ENCODE measurements around the gene QRFPR. TPM values are rescaled to one million over a fixed set of nuclear protein-coding genes. Genes with fewer than 3 reads are reported as not detected.

Gene QRFPR
- total RNA-seq, 1 experiment from 2014 or later: 0.63 TPM

- no peaks in the 10 kb centered on the region; the same call in 1 of the 2 replicates for H3K27me3 Mint-ChIP-seq (ENCODE audit: low read depth)
- H3K23me2 ChIP-seq (ENCODE audit: insufficient read length, low read depth, low read length, poor library complexity, severe bottlenecking): no peaks in the 10 kb centered on the region
- H3K18ac ChIP-seq (ENCODE audit: insufficient read length, low read depth, low read length): no peak overlapping the region
- no peak overlapping the region for H3K27ac Mint-ChIP-seq
- no peak overlapping the region for H3K9ac ChIP-seq (ENCODE audit: extremely low read depth, insufficient read length, low read length)
- no peak overlapping the region for H3K27ac ChIP-seq (ENCODE audit: insufficient read length, low read depth, low read length)
- no peak overlapping the region for H3K14ac ChIP-seq (ENCODE audit: insufficient read depth, low read length)
- no peak overlapping the region for H2BK15ac ChIP-seq (ENCODE audit: low read depth, low read length)
- H2AFZ ChIP-seq (ENCODE audit: low read length): no peak overlapping the region
- WGBS (ENCODE audit: extremely low coverage, insufficient read length, low lambda C conversion rate): no CpG with 5 or more reads among the region's 1 CpG
- no peak overlapping the region for H2BK120ac ChIP-seq (ENCODE audit: low read depth, low read length, poor library complexity, severe bottlenecking)
- no peak overlapping the region for H2BK20ac ChIP-seq (ENCODE audit: low read depth, low read length, poor library complexity, severe bottlenecking)
- H3K9me3 ChIP-seq (ENCODE audit: control insufficient read depth, low read depth, low read length): no peaks in the 10 kb centered on the region
- H3K9me3 Mint-ChIP-seq: peaks cover 3 to 4% of the 10 kb centered on the region in 2 experiments; a peak in 3 of 5 replicates
- peaks cover 2 to 4% of the 10 kb centered on the region in 2 experiments; a peak in 2 of 4 replicates for H3K4me1 Mint-ChIP-seq
- H3K4me2 ChIP-seq (ENCODE audit: insufficient read depth, insufficient read length, low read length): no peak overlapping the region
- H3K4me3 Mint-ChIP-seq: no peak overlapping the region
- H3K4me1 ChIP-seq (ENCODE audit: insufficient read depth, low read length): no peaks in the 10 kb centered on the region
- H3K27me3 ChIP-seq (ENCODE audit: insufficient read depth, low read length): no peaks in the 10 kb centered on the region
- no peak for TF ChIP-seq CTCF (conservative IDR thresholded peaks at IDR 0.05)
- peaks cover 0 to 4% (median 3%) of the 10 kb centered on the region in 3 experiments; a peak in 3 of 7 replicates for H3K36me3 Mint-ChIP-seq (ENCODE audit: insufficient read depth in 1 of 3, low read depth in 3 of 3)
- no peak overlapping the region for H4K91ac ChIP-seq (ENCODE audit: insufficient read length, low read depth, low read length)
- H4K8ac ChIP-seq (replicated peaks; ENCODE audit: insufficient read length, low read depth, low read length): no peak overlapping the region
- H3K23ac ChIP-seq (ENCODE audit: insufficient read length, low read depth, low read length): no peak overlapping the region
- no peaks in the 10 kb centered on the region for H3K79me1 ChIP-seq (ENCODE audit: insufficient read depth, low read depth, low read length, poor library complexity, severe bottlenecking)
- no peak overlapping the region for H3T11ph ChIP-seq (ENCODE audit: low read length)
- H3K4ac ChIP-seq (ENCODE audit: low read depth, low read length): no peak overlapping the region
- no peak for DNase-seq
- H2BK5ac ChIP-seq (ENCODE audit: insufficient read length, low read length): no peak overlapping the region
- no peak overlapping the region for H4K5ac ChIP-seq (ENCODE audit: insufficient read length, low read depth, low read length)
- H2BK12ac ChIP-seq (ENCODE audit: insufficient read length, low read depth, low read length): no peak overlapping the region
- H4K20me1 ChIP-seq (ENCODE audit: control insufficient read depth, insufficient read depth, insufficient read length): no peaks in the 10 kb centered on the region
- no peak overlapping the region for H2AK5ac ChIP-seq (ENCODE audit: insufficient read length, low read length)
- H3K79me2 ChIP-seq (ENCODE audit: insufficient read depth, low read length): no peaks in the 10 kb centered on the region
- H3K56ac ChIP-seq (ENCODE audit: insufficient read length, low read depth, low read length): no peak overlapping the region
These were observed 100.4 kb downstream of the QRFPR start for GRCh38 chr4:121280425-121280824.

Data from H9 (cell line).